Prostate gland (tissue), 2 donors: ENCODE results near the gene STXBP6.

Experiments
- CTCF ChIP-seq, 4 experiments: fragments of 200-600 bp in 2 of 4; fragments of 450-650 bp in 2 of 4; sonication (generic) in 2 of 4; IDR thresholded peaks; 1 replicate in 3 of 4; 2 replicates in 1 of 4; pipeline ENCODE4 v1.5.1; 2016 to 2019; ENCODE audit warnings: antibody characterized with exemption in 4 of 4, mild to moderate bottlenecking in 2 of 4, moderate library complexity in 2 of 4
- POLR2A ChIP-seq: fragments of 450-650 bp; IDR thresholded peaks from one replicate; pipeline ENCODE4 v1.6.1; 2016; ENCODE audit warnings: antibody characterized with exemption, mild to moderate bottlenecking
- POLR2AphosphoS5 ChIP-seq: sonication (generic); formaldehyde crosslinking; IDR thresholded peaks from one replicate; pipeline ENCODE4 v1.6.1; 2017; ENCODE audit warnings: antibody characterized with exemption

- TF ChIP-seq POLR2A, result no peak
- TF ChIP-seq CTCF (IDR thresholded peaks at IDR 0.05), result no peak
- no peak for TF ChIP-seq POLR2AphosphoS5
These were observed 149.5 kb downstream of the STXBP6 start for GRCh38 chr14:24900269-24901100.
